Gastrocnemius medialis (tissue), 4 donors: ENCODE results near the gene VTCN1. TPM values are rescaled to one million over a fixed set of nuclear protein-coding genes. Genes with fewer than 3 reads are reported as not detected.

Source experiments
- ATAC-seq, 2 donors: fragments of 150-250 bp; one replicate each; pipeline ENCODE4 v1.9.1; 2016
- DNase-seq, 2 donors: peaks; one replicate each; pipeline ENCODE4 v3.0.0-alpha.2; 2019
- H3K27ac ChIP-seq, 4 donors: fragments of 200-600 bp; sonication (generic); 1 replicate in 1 of 4; 2 replicates in 3 of 4; pipeline ENCODE4 v1.5.1; 2016 to 2018; ENCODE audit warnings: mild to moderate bottlenecking in 2 of 4, moderate library complexity in 1 of 4
- H3K27me3 ChIP-seq, 3 donors: fragments of 200-600 bp; sonication (generic) in 2 of 3; 1 replicate in 1 of 3; 2 replicates in 2 of 3; pipeline versions ENCODE4 v1.5.1 to v1.6.0; 2016 to 2019; ENCODE audit warnings: mild to moderate bottlenecking in 1 of 3, moderate library complexity in 1 of 3
- H3K36me3 ChIP-seq, 2 donors: fragments of 200-600 bp; sonication (generic) in 1 of 2; one replicate each; pipeline ENCODE4 v1.5.1; 2017 to 2018
- H3K4me1 ChIP-seq, 2 donors: fragments of 200-600 bp; sonication (generic) in 1 of 2; one replicate each; pipeline ENCODE4 v1.5.1; 2016 to 2017; ENCODE audit warnings: mild to moderate bottlenecking in 2 of 2
- H3K4me3 ChIP-seq, 4 donors: fragments of 200-600 bp; sonication (generic) in 3 of 4; 1 replicate in 1 of 4; 2 replicates in 3 of 4; pipeline ENCODE4 v1.5.1; 2016 to 2019; ENCODE audit warnings: mild to moderate bottlenecking in 2 of 4
- H3K9me3 ChIP-seq, 3 donors: fragments of 200-600 bp; sonication (generic) in 2 of 3; 1 replicate in 1 of 3; 2 replicates in 2 of 3; pipeline ENCODE4 v1.5.1; 2016 to 2019
- CTCF ChIP-seq, 5 experiments: fragments of 450-650 bp in 3 of 5; fragments of 200-600 bp in 2 of 5; sonication (generic) in 2 of 5; IDR thresholded peaks in 4 of 5; conservative IDR thresholded peaks in 1 of 5; 1 replicate in 4 of 5; 2 replicates in 1 of 5; pipeline ENCODE4 v1.5.1; 2016 to 2019; ENCODE audit warnings: antibody characterized with exemption in 5 of 5, mild to moderate bottlenecking in 3 of 5, moderate library complexity in 3 of 5
- POLR2A ChIP-seq, 2 donors: fragments of 450-650 bp; IDR thresholded peaks; one replicate each; pipeline ENCODE4 v1.6.1; 2017; ENCODE audit warnings: antibody characterized with exemption in 2 of 2, mild to moderate bottlenecking in 2 of 2, moderate library complexity in 2 of 2
- in situ Hi-C, 4 donors: fragments of 200-750 bp; cut with MboI; loops; one replicate each; pipeline versions ENCODE4 v1.15.0 to v1.8.0; 2017; ENCODE audit warnings: low sequenced_read_pairs in 4 of 4
- intact Hi-C: fragments of 100-400 bp; cut with DNase I; formaldehyde crosslinking; loops from one replicate; pipeline ENCODE4 v1.15.1; 2023; ENCODE audit warnings: low total_unique reads
- total RNA-seq, 4 donors: library from RNA; depleted of rRNA; stranded (reverse); fragments of >200 nt; gene quantifications; one replicate each; pipeline versions ENCODE4 v1.1.0 to v1.2.3, GENCODE V29; 2016

The VTCN1 gene
- total RNA-seq, 4 donors from 2014 or later = not detected

DNA sequence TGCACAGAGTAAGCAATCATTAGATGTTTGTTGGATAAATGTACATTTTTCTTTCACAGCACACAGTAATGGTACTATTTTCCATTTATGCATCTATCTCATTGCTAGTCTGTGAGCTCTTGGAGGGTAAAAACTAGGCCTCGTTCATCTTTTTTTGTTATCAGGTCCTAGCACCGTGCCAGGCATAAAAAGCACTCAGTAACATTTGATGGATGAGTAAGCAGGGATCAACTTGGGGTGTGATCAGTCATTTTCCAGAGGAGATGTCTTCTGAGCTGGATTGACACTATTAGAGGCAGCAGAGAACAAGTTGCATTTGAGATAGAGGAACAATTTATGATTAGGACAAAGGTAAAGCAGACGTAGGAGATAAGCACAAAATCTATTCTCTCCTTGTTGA, 4.3 kb upstream of the VTCN1 start:
- intact Hi-C loops (no loop called here), in situ Hi-C loops (no loop called here)
- Histone ChIP-seq H3K27ac (no peak overlapping the region), H3K4me1 (no peaks in the 10 kb centered on the region), H3K36me3 (no peaks in the 10 kb centered on the region), H3K9me3 (no peaks in the 10 kb centered on the region), H3K27me3 (no peaks in the 10 kb centered on the region), H3K4me3 (no peak overlapping the region)
- ATAC-seq = no peak
- no peak for TF ChIP-seq POLR2A (IDR thresholded peaks at IDR 0.05)
- TF ChIP-seq CTCF (IDR thresholded peaks at IDR 0.05 in 4 of 5, conservative IDR thresholded peaks at IDR 0.05 in 1 of 5) = no peak
- no peak for DNase-seq

DNA sequence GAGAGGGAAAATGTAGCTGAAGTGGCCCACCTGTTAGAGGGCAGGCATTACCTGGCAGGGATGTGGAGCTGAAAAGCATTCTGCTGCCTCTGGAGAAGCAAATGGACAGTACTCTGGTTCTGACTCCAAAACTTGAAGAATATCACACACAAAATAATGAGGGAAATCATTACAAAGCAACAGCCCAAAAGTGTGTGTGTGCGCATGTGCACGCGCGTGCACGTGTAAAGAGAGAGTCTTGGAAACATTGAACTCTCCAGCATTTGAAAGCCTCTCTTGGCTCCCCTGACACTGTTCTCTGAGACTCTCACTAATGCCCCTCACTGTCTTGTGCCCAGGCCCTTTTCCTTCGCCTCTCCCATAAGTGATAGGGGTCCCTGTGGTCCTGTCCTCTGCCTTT, 2.3 kb upstream of the VTCN1 start:
- H3K27me3 ChIP-seq = no peaks in the 10 kb centered on the region
- ATAC-seq = no peak
- in situ Hi-C loops = no loop called here
- intact Hi-C loops = no loop called here
- no peak for TF ChIP-seq POLR2A (IDR thresholded peaks at IDR 0.05)
- no peak for TF ChIP-seq CTCF (IDR thresholded peaks at IDR 0.05 in 4 of 5, conservative IDR thresholded peaks at IDR 0.05 in 1 of 5)
- H3K27ac ChIP-seq = no peak overlapping the region
- no peak for DNase-seq
- no peaks in the 10 kb centered on the region for H3K4me1 ChIP-seq
- H3K9me3 ChIP-seq = no peaks in the 10 kb centered on the region
- no peaks in the 10 kb centered on the region for H3K36me3 ChIP-seq
- no peak overlapping the region for H3K4me3 ChIP-seq

DNA sequence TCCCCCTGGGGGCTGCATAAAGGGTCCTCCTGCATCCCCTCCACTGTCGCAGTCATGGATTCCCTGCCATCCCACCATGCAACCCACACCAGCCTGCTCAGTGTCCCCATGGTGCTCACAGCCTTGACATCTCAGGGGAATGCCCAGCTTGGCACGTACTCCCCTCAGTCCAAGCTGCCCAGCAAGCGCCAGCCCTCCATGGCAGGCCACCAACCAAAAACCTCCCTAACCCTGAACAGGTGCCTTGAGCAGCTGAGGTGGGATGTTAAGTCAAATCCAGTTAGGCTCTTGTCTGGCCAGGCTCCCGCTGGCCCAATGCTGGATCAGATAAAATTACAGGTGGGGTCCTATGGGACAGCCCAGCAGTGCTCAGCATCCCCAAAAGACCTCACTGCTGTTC, 341 bp downstream of the VTCN1 start:
- no peak for DNase-seq
- H3K27me3 ChIP-seq = no peaks in the 10 kb centered on the region
- ATAC-seq = no peak
- H3K36me3 ChIP-seq = no peaks in the 10 kb centered on the region
- H3K9me3 ChIP-seq = no peaks in the 10 kb centered on the region
- H3K4me3 ChIP-seq = no peak overlapping the region
- no peak for TF ChIP-seq CTCF (IDR thresholded peaks at IDR 0.05 in 4 of 5, conservative IDR thresholded peaks at IDR 0.05 in 1 of 5)
- no peaks in the 10 kb centered on the region for H3K4me1 ChIP-seq
- in situ Hi-C loops (no loop called here), intact Hi-C loops (no loop called here)
- H3K27ac ChIP-seq = no peak overlapping the region

DNA sequence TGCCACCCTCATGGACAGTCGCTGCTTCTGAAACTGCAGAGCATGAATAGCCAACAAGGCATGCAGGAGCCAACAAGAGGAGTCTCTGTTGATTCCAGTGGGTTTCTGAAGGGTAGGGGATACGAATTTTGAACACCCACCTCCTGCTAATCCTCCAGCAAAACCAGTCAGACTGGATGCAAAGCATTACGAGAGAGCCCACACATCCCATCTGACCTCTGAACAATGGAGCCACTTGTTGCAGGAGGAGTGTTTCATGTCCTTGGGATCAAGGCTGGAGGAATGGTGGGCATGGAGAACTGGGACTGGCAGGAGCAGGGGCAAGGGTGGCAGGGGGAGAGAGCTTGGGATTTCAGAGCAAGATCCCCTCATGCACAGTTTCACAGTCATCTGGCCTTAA, 1.6 kb downstream of the VTCN1 start:
- Histone ChIP-seq H3K9me3 (no peaks in the 10 kb centered on the region), H3K36me3 (no peaks in the 10 kb centered on the region), H3K27me3 (no peaks in the 10 kb centered on the region), H3K4me1 (no peaks in the 10 kb centered on the region), H3K4me3 (no peak overlapping the region), H3K27ac (no peak overlapping the region)
- DNase-seq (no peak), ATAC-seq (no peak)
- TF ChIP-seq CTCF (IDR thresholded peaks at IDR 0.05 in 4 of 5, conservative IDR thresholded peaks at IDR 0.05 in 1 of 5) (no peak), POLR2A (IDR thresholded peaks at IDR 0.05) (no peak)
- in situ Hi-C loops = no loop called here
- intact Hi-C loops = no loop called here

GRCh38 chr1:117208580-117208979, 2.1 kb downstream of the VTCN1 start:
- ATAC-seq (no peak), DNase-seq (no peak)
- Histone ChIP-seq H3K27ac (no peak overlapping the region), H3K9me3 (no peaks in the 10 kb centered on the region), H3K4me3 (no peak overlapping the region), H3K27me3 (no peaks in the 10 kb centered on the region), H3K4me1 (no peaks in the 10 kb centered on the region), H3K36me3 (no peaks in the 10 kb centered on the region)
- intact Hi-C loops (no loop called here), in situ Hi-C loops (no loop called here)
- TF ChIP-seq POLR2A (IDR thresholded peaks at IDR 0.05) (no peak), CTCF (IDR thresholded peaks at IDR 0.05 in 4 of 5, conservative IDR thresholded peaks at IDR 0.05 in 1 of 5) (no peak)
